ENCODE measurements around the gene SLIT1.
"Not testable (repeated sequence)": the region's sequence is repeated elsewhere in the genome, so short reads cannot be mapped to it uniquely, and the experiment has no call there.

The SLIT1 gene

GRCh38 chr10:97090644-97091043, 95.1 kb downstream of the SLIT1 start:
- no peak for DNase-seq (ENCODE audit: low spot score)
- TF ChIP-seq CTCF (IDR thresholded peaks at IDR 0.05; ENCODE audit: extremely low read depth, missing control alignments): no peak

GRCh38 chr10:97090035-97090434, 95.7 kb downstream of the SLIT1 start:
- DNase-seq (ENCODE audit: low spot score): no peak
- TF ChIP-seq CTCF (IDR thresholded peaks at IDR 0.05; ENCODE audit: extremely low read depth, missing control alignments): no peak

- DNase-seq (ENCODE audit: low spot score): no peak
- TF ChIP-seq CTCF (IDR thresholded peaks at IDR 0.05; ENCODE audit: extremely low read depth, missing control alignments): no peak
Observed at GRCh38 chr10:97089209-97089870, 96.4 kb downstream of the SLIT1 start.

GRCh38 chr10:97087296-97087695, 98.5 kb downstream of the SLIT1 start:
- DNase-seq (ENCODE audit: low spot score): no peak
- TF ChIP-seq CTCF (IDR thresholded peaks at IDR 0.05; ENCODE audit: extremely low read depth, missing control alignments): no peak

GRCh38 chr10:97086530-97086929, 99.2 kb downstream of the SLIT1 start:
- TF ChIP-seq CTCF (IDR thresholded peaks at IDR 0.05; ENCODE audit: extremely low read depth, missing control alignments): no peak
- DNase-seq (ENCODE audit: low spot score): no peak

- DNase-seq (ENCODE audit: low spot score): no peak
- no peak for TF ChIP-seq CTCF (IDR thresholded peaks at IDR 0.05; ENCODE audit: extremely low read depth, missing control alignments)
Observed at GRCh38 chr10:97083228-97083829, 102.4 kb downstream of the SLIT1 start.

GRCh38 chr10:97082575-97082974, 103.2 kb downstream of the SLIT1 start:
- not testable (repeated sequence) for DNase-seq (ENCODE audit: low spot score)
